Measurements from ENCODE around the gene RMDN3.

RMDN3 gene

DNA sequence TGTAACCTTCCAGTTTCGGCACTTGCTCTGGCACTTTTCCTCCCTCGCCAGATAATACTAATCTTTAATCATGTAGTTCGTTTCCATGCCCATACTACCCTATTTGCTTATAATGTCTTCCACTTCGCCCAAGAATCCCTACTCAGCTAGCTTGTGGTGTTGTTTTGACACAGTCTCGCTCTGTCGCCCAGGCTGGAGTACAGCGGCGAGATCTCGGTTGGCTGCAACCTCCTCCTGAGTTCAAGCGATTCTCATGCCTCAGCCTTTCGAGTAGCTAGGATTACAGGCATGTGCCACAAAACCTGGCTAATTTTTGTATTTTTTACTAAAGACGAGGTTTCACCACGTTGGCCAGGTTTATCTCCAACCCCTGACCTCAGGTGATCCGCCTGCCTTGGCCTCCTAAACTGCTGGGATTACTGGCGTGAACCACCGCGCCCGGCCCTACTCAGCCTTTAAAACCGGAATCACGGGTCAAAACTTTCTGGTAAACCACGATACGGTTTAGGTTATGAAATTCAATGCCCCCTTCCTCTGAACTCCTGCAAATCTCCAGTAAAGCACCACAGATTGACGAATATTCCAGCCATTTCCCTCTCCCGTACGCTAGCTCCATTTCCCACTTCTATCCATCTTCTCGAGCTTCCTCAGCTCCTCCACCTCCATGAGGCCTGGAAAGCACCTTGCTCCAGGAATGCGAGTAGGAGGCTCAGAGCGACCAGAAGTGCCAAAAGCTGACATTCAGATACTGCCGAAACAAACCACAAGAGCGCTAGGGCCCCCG lies 61.0 kb downstream of the RMDN3 start:
- DNase-seq: no peak

DNA sequence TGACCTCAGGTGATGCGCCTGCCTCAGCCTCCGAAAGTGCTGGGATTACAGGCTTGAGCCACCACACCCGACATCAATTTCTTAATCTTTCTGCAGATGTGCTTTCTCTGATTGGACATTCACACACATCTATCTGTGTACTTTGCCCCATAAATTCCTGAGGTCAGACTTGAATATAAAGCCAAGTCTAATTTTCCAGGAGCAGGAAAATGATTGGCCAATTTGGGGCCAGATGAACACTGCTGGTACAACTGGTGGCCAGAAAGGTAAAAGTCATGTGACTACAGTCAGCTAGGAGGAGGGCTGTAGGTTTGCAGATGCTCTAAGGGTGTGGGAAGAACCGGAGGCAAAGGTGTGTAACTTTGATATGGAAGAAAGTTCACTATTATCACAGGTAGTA lies 63.3 kb downstream of the RMDN3 start:
- DNase-seq: no peak

DNA sequence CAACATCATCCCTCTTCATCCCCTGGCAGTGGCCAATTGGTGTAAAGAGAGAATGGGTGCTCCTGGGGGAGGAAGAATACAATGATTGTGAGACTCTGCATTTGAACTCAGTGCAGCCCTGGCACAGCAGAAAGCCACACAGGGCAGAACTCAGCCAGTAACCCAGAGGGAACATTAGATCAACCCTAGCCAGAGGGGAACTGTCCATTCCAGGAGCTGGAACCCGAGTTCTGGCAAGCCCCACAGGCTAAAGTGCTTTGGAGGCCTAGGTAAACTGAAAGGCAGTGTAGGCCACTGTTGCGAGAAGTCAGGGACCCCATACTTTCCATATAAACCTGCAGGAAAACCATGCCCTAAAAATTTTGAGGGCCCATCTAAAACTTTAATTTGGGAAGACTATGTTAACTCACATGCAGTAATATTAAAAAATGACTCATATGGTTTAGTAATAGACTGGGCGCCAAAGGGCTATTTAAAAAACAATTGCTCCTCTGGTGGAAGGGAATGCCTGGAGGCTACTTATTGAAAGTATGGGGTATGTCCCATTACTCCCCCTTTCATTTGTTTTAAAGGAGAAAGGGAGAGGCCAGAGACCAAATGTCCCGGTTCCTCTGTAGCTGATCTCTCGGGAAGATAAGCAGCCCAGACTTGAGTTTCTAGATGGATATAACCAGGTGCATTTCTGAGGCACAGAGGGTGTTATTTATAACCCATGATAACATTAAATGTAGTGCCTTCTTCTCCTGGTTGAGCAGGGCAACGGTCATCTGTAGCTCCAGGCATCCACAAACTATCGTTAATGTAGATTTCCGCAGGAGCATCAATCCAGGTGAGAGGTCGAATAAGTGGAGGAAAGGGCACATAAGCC lies 65.9 kb downstream of the RMDN3 start:
- DNase-seq: no peak
